ENCODE results near the gene RAD18.

The RAD18 gene

GRCh38 chr3:8963137-8963853 lies at the start of gene RAD18:
Gene RAD18, minus strand, starts transcription at chr3:8963472. Its CDS starts 87 bp downstream, at chr3:8963385.
- peak within 1 kb of the TSS; percentile 86 for H3K4me3 ChIP-seq (ENCODE audit: low read depth, low read length)
- peak; percentile 53 for DNase-seq (ENCODE audit: low read depth)

GRCh38 chr3:9012521-9012920 lies 49.2 kb upstream of the RAD18 start:
- DNase-seq (ENCODE audit: low read depth) = no peak
- no peak overlapping the region for H3K4me3 ChIP-seq (ENCODE audit: low read depth, low read length)

- no peak overlapping the region for H3K4me3 ChIP-seq (ENCODE audit: low read depth, low read length)
- no peak for DNase-seq (ENCODE audit: low read depth)
These were observed 46.8 kb upstream of the RAD18 start for GRCh38 chr3:9009976-9010545.

GRCh38 chr3:9008550-9009255 lies 45.4 kb upstream of the RAD18 start:
- no peak overlapping the region for H3K4me3 ChIP-seq (ENCODE audit: low read depth, low read length)
- no peak for DNase-seq (ENCODE audit: low read depth)

GRCh38 chr3:9007928-9008327 lies 44.7 kb upstream of the RAD18 start:
- H3K4me3 ChIP-seq (ENCODE audit: low read depth, low read length) = no peak overlapping the region
- DNase-seq (ENCODE audit: low read depth) = no peak

GRCh38 chr3:9007213-9007612 lies 43.9 kb upstream of the RAD18 start:
- H3K4me3 ChIP-seq (ENCODE audit: low read depth, low read length) = no peak overlapping the region
- DNase-seq (ENCODE audit: low read depth) = no peak

- no peak for DNase-seq (ENCODE audit: low read depth)
- H3K4me3 ChIP-seq (ENCODE audit: low read depth, low read length) = no peak overlapping the region
These were observed 36.8 kb upstream of the RAD18 start for GRCh38 chr3:9000041-9000440.

- DNase-seq (ENCODE audit: low read depth) = no peak
- H3K4me3 ChIP-seq (ENCODE audit: low read depth, low read length) = no peak overlapping the region
These were observed 33.9 kb upstream of the RAD18 start for GRCh38 chr3:8997151-8997550.

- DNase-seq (ENCODE audit: low read depth) = no peak
- no peak overlapping the region for H3K4me3 ChIP-seq (ENCODE audit: low read depth, low read length)
These were observed 33.4 kb upstream of the RAD18 start for GRCh38 chr3:8996681-8997121.

- DNase-seq (ENCODE audit: low read depth) = no peak
- H3K4me3 ChIP-seq (ENCODE audit: low read depth, low read length) = no peak overlapping the region
These were observed 32.9 kb upstream of the RAD18 start for GRCh38 chr3:8996216-8996615.

GRCh38 chr3:8994226-8994625 lies 31.0 kb upstream of the RAD18 start:
- DNase-seq (ENCODE audit: low read depth) = no peak
- no peak overlapping the region for H3K4me3 ChIP-seq (ENCODE audit: low read depth, low read length)

- no peak for DNase-seq (ENCODE audit: low read depth)
- no peak overlapping the region for H3K4me3 ChIP-seq (ENCODE audit: low read depth, low read length)
These were observed 30.1 kb upstream of the RAD18 start for GRCh38 chr3:8993331-8993730.

- no peak for DNase-seq (ENCODE audit: low read depth)
These were observed 29.6 kb upstream of the RAD18 start for GRCh38 chr3:8992854-8993253.

GRCh38 chr3:8992199-8992598 lies 28.9 kb upstream of the RAD18 start:
- no peak for DNase-seq (ENCODE audit: low read depth)
- no peak overlapping the region for H3K4me3 ChIP-seq (ENCODE audit: low read depth, low read length)

More at GRCh38 chr3:8992854-8993253, 29.6 kb upstream of the RAD18 start:
- H3K4me3 ChIP-seq (ENCODE audit: low read depth, low read length) = no peak overlapping the region

- H3K4me3 ChIP-seq (ENCODE audit: low read depth, low read length) = no peak overlapping the region
- peak; percentile 64 for DNase-seq (ENCODE audit: low read depth)
These were observed 27.3 kb upstream of the RAD18 start for GRCh38 chr3:8990266-8991215.

GRCh38 chr3:8988791-8989558 lies 25.7 kb upstream of the RAD18 start:
- no peak overlapping the region for H3K4me3 ChIP-seq (ENCODE audit: low read depth, low read length)
- no peak for DNase-seq (ENCODE audit: low read depth)

- no peak overlapping the region for H3K4me3 ChIP-seq (ENCODE audit: low read depth, low read length)
- no peak for DNase-seq (ENCODE audit: low read depth)
These were observed 25.0 kb upstream of the RAD18 start for GRCh38 chr3:8988384-8988655.

GRCh38 chr3:8987645-8988383 lies 24.5 kb upstream of the RAD18 start:
- DNase-seq (ENCODE audit: low read depth) = no peak
- no peak overlapping the region for H3K4me3 ChIP-seq (ENCODE audit: low read depth, low read length)
